Spleen (tissue), 7 donors: ENCODE data around the gene PBX1.

Experiments used
- POLR2AphosphoS5 ChIP-seq, 3 donors: sonication (generic); formaldehyde crosslinking; IDR thresholded peaks; one replicate each; pipeline ENCODE4 v1.5.1; 2017; ENCODE audit warnings: antibody characterized with exemption in 3 of 3
- TF ChIP-seq, protein P1 (sequence below), 11 experiments: fragments of 200-600 bp in 7 of 11; fragments of 450-650 bp in 4 of 11; sonication (generic) in 4 of 11; IDR thresholded peaks in 8 of 11; conservative IDR thresholded peaks in 3 of 11; 1 replicate in 7 of 11; 2 replicates in 4 of 11; pipeline versions ENCODE4 v1.4.0 to v1.8.0; 2016 to 2021; ENCODE audit warnings: antibody characterized with exemption in 11 of 11, inconsistent platforms in 4 of 11, mild to moderate bottlenecking in 1 of 11
- donor health status: DM: no; HTN: no; CAD: no; lungs with moderate emphysema.
- donor health status: DM: no; HTN: no; CAD: no.
- donor health status: DM: no; HTN: no; CAD: no.

DNA sequence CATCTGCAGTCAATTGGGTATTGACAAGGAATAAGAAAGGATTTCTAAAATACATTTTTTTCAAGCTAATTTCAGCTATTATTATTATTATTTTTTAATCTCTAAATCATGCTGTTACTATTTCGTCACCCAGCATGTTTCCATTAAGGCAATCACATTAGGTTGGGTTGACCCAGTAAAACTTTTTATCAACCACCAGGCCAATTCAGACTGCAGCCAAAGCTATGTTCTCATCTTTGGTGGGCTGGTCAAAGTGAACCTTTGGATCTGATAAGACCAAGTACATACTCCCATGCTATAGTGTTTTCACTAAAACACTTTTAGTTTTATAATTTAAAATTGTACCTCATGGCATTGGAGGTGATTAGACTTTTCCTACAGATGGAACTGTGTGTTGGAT lies 198.6 kb downstream of the PBX1 start:
- TF ChIP-seq, protein P1, sequence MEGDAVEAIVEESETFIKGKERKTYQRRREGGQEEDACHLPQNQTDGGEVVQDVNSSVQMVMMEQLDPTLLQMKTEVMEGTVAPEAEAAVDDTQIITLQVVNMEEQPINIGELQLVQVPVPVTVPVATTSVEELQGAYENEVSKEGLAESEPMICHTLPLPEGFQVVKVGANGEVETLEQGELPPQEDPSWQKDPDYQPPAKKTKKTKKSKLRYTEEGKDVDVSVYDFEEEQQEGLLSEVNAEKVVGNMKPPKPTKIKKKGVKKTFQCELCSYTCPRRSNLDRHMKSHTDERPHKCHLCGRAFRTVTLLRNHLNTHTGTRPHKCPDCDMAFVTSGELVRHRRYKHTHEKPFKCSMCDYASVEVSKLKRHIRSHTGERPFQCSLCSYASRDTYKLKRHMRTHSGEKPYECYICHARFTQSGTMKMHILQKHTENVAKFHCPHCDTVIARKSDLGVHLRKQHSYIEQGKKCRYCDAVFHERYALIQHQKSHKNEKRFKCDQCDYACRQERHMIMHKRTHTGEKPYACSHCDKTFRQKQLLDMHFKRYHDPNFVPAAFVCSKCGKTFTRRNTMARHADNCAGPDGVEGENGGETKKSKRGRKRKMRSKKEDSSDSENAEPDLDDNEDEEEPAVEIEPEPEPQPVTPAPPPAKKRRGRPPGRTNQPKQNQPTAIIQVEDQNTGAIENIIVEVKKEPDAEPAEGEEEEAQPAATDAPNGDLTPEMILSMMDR (IDR thresholded peaks at IDR 0.05 in 8 of 11, conservative IDR thresholded peaks at IDR 0.05 in 3 of 11) = no peak
- no peak for TF ChIP-seq POLR2AphosphoS5 (IDR thresholded peaks at IDR 0.05)
